Parathyroid adenoma (tissue), 2 donors: ENCODE measurements around the gene MS4A5.

ENCODE experiments used
- H2AFZ ChIP-seq: fragments of 300-600 bp; sonication (generic); one replicate; pipeline ENCODE4 v1.7.0; 2017; ENCODE audit warnings: antibody characterized with exemption, mild to moderate bottlenecking
- H3K27ac ChIP-seq: fragments of 300-600 bp; sonication (generic); one replicate; pipeline ENCODE4 v1.7.0; 2017
- H3K27me3 ChIP-seq: fragments of 300-600 bp; sonication (generic); one replicate; pipeline ENCODE4 v1.7.0; 2017; ENCODE audit warnings: low read length; ENCODE audit not compliant: control insufficient read depth, insufficient read depth
- H3K36me3 ChIP-seq: fragments of 300-600 bp; sonication (generic); one replicate; pipeline ENCODE4 v1.7.0; 2017; ENCODE audit warnings: low read length; ENCODE audit not compliant: control insufficient read depth, insufficient read depth
- H3K4me1 ChIP-seq: fragments of 300-600 bp; sonication (generic); one replicate; pipeline ENCODE4 v1.7.0; 2017; ENCODE audit warnings: control low read depth
- H3K4me2 ChIP-seq: fragments of 300-600 bp; sonication (generic); one replicate; pipeline ENCODE4 v1.7.0; 2017; ENCODE audit warnings: low read length
- H3K4me3 ChIP-seq: fragments of 300-600 bp; sonication (generic); one replicate; pipeline ENCODE4 v1.7.0; 2017; ENCODE audit warnings: low read depth, low read length
- H3K79me2 ChIP-seq: fragments of 300-600 bp; sonication (generic); one replicate; pipeline ENCODE4 v1.7.0; 2017; ENCODE audit warnings: control low read depth
- H3K9ac ChIP-seq: fragments of 300-600 bp; sonication (generic); one replicate; pipeline ENCODE4 v1.7.0; 2017; ENCODE audit warnings: mild to moderate bottlenecking
- H3K9me3 ChIP-seq: fragments of 300-600 bp; sonication (generic); one replicate; pipeline ENCODE4 v1.7.0; 2017; ENCODE audit warnings: low read length; ENCODE audit not compliant: control insufficient read depth
- TF ChIP-seq, protein P1 (sequence below): fragments of 300-600 bp; sonication (generic); IDR thresholded peaks from one replicate; pipeline ENCODE4 v1.7.0; 2017; ENCODE audit warnings: antibody characterized with exemption, mild to moderate bottlenecking
- donor health status: primary hyperparathyroidism.

The MS4A5 gene

DNA sequence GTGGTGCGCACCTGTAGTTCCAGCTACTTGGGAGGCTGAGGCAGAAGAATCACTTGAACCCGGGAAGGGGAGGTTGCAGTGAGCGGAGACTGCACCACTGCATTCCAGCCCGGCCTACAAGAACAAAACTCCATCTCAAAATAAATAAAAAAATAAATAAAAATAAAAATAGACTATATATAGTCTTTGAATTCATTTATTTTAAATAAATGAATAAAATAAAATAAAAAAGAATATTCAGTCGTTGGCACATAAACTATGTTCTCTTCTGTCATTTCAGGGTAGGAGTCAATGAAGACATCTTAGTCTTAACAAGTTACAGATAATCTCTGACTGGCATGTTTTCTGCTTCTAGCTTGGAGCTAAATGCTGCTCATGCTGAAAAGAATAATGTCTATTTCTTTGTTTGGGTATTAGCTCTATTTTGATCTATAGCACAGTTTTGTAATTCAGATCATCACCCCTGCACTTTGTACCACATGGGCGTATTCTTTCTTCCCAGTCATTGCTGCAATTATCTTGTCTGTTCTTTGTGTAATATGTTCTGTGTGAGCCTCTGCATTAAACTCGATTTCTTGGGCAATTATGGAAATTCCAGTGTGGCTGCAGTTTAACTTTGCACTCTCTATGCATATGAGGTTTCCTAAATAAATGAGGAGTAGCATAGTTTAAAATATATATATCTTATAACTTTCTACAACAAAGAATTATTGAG lies 34.5 kb upstream of the MS4A5 start:
- H3K4me1 ChIP-seq: no peaks in the 10 kb centered on the region
- no peaks in the 10 kb centered on the region for H3K36me3 ChIP-seq
- no peaks in the 10 kb centered on the region for H3K9me3 ChIP-seq
- H3K4me3 ChIP-seq: no peak overlapping the region
- H3K79me2 ChIP-seq: no peaks in the 10 kb centered on the region
- H3K9ac ChIP-seq: no peak overlapping the region
- H3K27ac ChIP-seq: no peak overlapping the region
- TF ChIP-seq, protein P1, sequence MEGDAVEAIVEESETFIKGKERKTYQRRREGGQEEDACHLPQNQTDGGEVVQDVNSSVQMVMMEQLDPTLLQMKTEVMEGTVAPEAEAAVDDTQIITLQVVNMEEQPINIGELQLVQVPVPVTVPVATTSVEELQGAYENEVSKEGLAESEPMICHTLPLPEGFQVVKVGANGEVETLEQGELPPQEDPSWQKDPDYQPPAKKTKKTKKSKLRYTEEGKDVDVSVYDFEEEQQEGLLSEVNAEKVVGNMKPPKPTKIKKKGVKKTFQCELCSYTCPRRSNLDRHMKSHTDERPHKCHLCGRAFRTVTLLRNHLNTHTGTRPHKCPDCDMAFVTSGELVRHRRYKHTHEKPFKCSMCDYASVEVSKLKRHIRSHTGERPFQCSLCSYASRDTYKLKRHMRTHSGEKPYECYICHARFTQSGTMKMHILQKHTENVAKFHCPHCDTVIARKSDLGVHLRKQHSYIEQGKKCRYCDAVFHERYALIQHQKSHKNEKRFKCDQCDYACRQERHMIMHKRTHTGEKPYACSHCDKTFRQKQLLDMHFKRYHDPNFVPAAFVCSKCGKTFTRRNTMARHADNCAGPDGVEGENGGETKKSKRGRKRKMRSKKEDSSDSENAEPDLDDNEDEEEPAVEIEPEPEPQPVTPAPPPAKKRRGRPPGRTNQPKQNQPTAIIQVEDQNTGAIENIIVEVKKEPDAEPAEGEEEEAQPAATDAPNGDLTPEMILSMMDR: no peak
- no peaks in the 10 kb centered on the region for H3K27me3 ChIP-seq
- H2AFZ ChIP-seq: no peak overlapping the region
- H3K4me2 ChIP-seq: no peak overlapping the region

DNA sequence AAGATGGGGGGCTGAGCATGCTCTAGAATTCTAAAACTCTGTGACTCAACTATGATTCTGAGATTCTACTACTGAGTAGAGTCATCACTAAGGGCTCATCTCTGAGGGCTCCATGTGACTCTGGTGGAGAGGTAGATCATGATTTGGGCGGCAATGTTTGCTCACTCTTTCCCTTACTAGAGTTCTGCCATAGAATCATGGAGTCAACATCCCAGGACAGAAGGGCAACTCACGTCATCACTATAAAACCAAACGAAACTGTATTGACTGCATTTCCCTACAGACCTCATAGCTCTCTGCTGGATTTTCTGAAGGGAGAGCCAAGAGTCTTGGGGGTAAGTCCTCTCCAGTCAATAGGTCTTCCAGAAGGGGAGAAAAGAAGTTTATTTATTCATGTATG lies 33.0 kb upstream of the MS4A5 start, which contains the start of gene MS4A14:
Gene MS4A14 (plus strand): TSS at position 78 of the 400 bp plus-strand sequence. CDS start 120 bp downstream, at position 198.
- no peak within 1 kb of the TSS for H3K27ac ChIP-seq

DNA sequence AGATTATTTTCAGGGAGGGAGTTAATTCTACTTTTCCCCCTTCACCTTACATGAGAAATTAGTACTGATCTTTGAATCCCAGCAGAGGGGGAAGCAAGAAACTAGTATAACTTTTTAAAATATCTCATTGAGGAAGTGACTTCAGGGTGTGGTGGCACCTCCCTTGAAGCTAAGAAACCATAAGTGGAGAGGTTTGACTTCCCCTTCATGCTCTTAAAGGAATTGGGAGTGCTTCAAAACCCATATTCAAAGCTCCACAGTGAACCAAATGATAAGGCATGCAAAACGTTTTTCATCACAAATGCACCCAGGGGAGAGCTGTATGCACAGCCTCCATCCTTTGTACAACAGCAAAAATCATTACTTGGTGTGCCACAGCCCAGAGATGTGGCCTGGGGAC lies 32.6 kb upstream of the MS4A5 start:
- Histone ChIP-seq H3K79me2 (no peaks in the 10 kb centered on the region), H3K27me3 (no peaks in the 10 kb centered on the region), H3K9me3 (no peaks in the 10 kb centered on the region), H3K4me1 (no peaks in the 10 kb centered on the region), H3K27ac (no peak overlapping the region), H3K4me3 (no peak overlapping the region), H3K9ac (no peak overlapping the region), H3K4me2 (no peak overlapping the region), H2AFZ (no peak overlapping the region), H3K36me3 (no peaks in the 10 kb centered on the region)
- TF ChIP-seq, protein P1: no peak

More for the DNA sequence above, 33.0 kb upstream of the MS4A5 start, which contains the start of gene MS4A14:
- no peaks in the 10 kb centered on the region for H3K36me3 ChIP-seq
- TF ChIP-seq, protein P1: no peak
- H3K4me1 ChIP-seq: no peaks in the 10 kb centered on the region
- H3K4me3 ChIP-seq: no peak within 1 kb of the TSS
- no peaks in the 10 kb centered on the region for H3K9me3 ChIP-seq
- no peaks in the 10 kb centered on the region for H3K79me2 ChIP-seq
- no peak within 1 kb of the TSS for H3K9ac ChIP-seq
- no peak within 1 kb of the TSS for H3K4me2 ChIP-seq
- H2AFZ ChIP-seq: no peak within 1 kb of the TSS
- no peaks in the 10 kb centered on the region for H3K27me3 ChIP-seq

DNA sequence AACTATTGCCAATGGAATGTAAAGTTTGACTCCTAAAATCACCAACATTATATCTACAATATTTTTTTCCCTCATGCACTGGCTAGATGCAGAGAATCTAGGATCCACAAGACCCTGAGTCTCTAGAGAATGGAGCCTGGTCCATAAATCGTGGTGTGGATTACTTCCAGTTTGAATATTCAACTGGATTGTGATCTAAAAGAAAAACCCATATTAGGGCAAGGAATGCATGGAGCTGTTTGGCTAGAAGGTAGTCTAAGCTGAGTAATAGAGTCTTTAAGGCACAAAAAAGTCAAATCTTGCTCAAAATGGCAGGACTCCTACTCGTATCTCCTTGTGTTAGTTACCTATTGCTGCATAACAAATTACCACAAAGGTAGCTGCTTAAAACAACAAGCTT lies 9.4 kb upstream of the MS4A5 start:
- no peaks in the 10 kb centered on the region for H3K36me3 ChIP-seq
- no peaks in the 10 kb centered on the region for H3K9me3 ChIP-seq
- no peak overlapping the region for H2AFZ ChIP-seq
- no peak overlapping the region for H3K27ac ChIP-seq
- H3K4me1 ChIP-seq: no peaks in the 10 kb centered on the region
- H3K4me2 ChIP-seq: no peak overlapping the region
- TF ChIP-seq, protein P1: no peak
- no peaks in the 10 kb centered on the region for H3K27me3 ChIP-seq
- no peak overlapping the region for H3K9ac ChIP-seq
- no peaks in the 10 kb centered on the region for H3K79me2 ChIP-seq
- H3K4me3 ChIP-seq: no peak overlapping the region

DNA sequence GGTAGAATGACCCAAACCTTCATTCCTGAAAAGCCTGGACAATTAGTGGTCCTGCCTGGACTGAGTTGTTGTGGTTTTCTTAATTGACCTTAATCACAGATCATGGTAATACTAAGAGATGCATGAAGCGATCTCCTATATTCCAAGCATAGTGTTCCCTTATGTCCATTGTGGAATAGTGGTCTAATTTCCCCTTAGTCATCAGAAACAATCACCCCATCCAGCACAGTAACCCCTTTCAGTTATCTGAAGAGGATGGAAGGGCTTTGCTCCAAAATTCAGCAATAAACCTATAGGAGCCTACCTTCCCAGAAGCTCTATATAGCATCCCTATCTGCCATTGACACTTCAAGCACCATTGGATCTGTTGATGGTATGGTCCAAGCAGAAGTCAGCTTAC lies 6.8 kb upstream of the MS4A5 start:
- TF ChIP-seq, protein P1: no peak
- Histone ChIP-seq H3K9me3 (no peaks in the 10 kb centered on the region), H3K79me2 (no peaks in the 10 kb centered on the region), H3K27me3 (no peaks in the 10 kb centered on the region), H3K36me3 (no peaks in the 10 kb centered on the region), H3K4me1 (no peaks in the 10 kb centered on the region), H3K4me2 (no peak overlapping the region), H3K4me3 (no peak overlapping the region), H3K27ac (no peak overlapping the region), H2AFZ (no peak overlapping the region), H3K9ac (no peak overlapping the region)
